ENCODE results near the gene ADAMTS13.

ADAMTS13 gene

GRCh38 chr9:133488686-133489252 lies 66.6 kb downstream of the ADAMTS13 start:
- DNase-seq (ENCODE audit: low read depth in 2 of 2, low spot score in 1 of 2), result no peak

GRCh38 chr9:133489253-133490190 lies 67.4 kb downstream of the ADAMTS13 start:
- DNase-seq (ENCODE audit: low read depth in 2 of 2, low spot score in 1 of 2), result no peak

GRCh38 chr9:133490201-133490681 lies 68.1 kb downstream of the ADAMTS13 start:
- DNase-seq (ENCODE audit: low read depth in 2 of 2, low spot score in 1 of 2), result no peak

GRCh38 chr9:133490865-133491655 lies 68.9 kb downstream of the ADAMTS13 start:
- DNase-seq (ENCODE audit: low read depth in 2 of 2, low spot score in 1 of 2), result no peak

- DNase-seq (ENCODE audit: low read depth in 2 of 2, low spot score in 1 of 2), result no peak
Measured at GRCh38 chr9:133491656-133491925, 69.4 kb downstream of the ADAMTS13 start.

- DNase-seq (ENCODE audit: low read depth in 2 of 2, low spot score in 1 of 2), result no peak
Measured at GRCh38 chr9:133492061-133493021, 70.2 kb downstream of the ADAMTS13 start.

- no peak for DNase-seq (ENCODE audit: low read depth in 2 of 2, low spot score in 1 of 2)
Measured at GRCh38 chr9:133493428-133493827, 71.3 kb downstream of the ADAMTS13 start.

- no peak for DNase-seq (ENCODE audit: low read depth in 2 of 2, low spot score in 1 of 2)
Measured at GRCh38 chr9:133493845-133494540, 71.8 kb downstream of the ADAMTS13 start.

- no peak for DNase-seq (ENCODE audit: low read depth in 2 of 2, low spot score in 1 of 2)
Measured at GRCh38 chr9:133494636-133495326, 72.6 kb downstream of the ADAMTS13 start.

GRCh38 chr9:133495327-133496293 lies 73.4 kb downstream of the ADAMTS13 start:
- DNase-seq (ENCODE audit: low read depth in 2 of 2, low spot score in 1 of 2), result no peak

- no peak for DNase-seq (ENCODE audit: low read depth in 2 of 2, low spot score in 1 of 2)
Measured at GRCh38 chr9:133496861-133497842, 75.0 kb downstream of the ADAMTS13 start.

- no peak for DNase-seq (ENCODE audit: low read depth in 2 of 2, low spot score in 1 of 2)
Measured at GRCh38 chr9:133499132-133499891, 77.1 kb downstream of the ADAMTS13 start.

GRCh38 chr9:133499892-133500270 lies 77.7 kb downstream of the ADAMTS13 start:
- no peak for DNase-seq (ENCODE audit: low read depth in 2 of 2, low spot score in 1 of 2)

- no peak for DNase-seq (ENCODE audit: low read depth in 2 of 2, low spot score in 1 of 2)
Measured at GRCh38 chr9:133502112-133502511, 79.9 kb downstream of the ADAMTS13 start.

- DNase-seq (ENCODE audit: low read depth in 2 of 2, low spot score in 1 of 2), result no peak
Measured at GRCh38 chr9:133505186-133505830, 83.1 kb downstream of the ADAMTS13 start.

Measured in stimulated activated CD8-positive, alpha-beta memory T cell treated with anti-CD3 and anti-CD28 coated beads, Interleukin-4, amount 100 ng/mL, for 1 hour (primary cell).